A549 (cell line): Measurements from ENCODE around the gene BCAS1.

Experiments used
- CEBPB ChIP-seq, 2 experiments: fragments of >200 bp in 1 of 2; sonication (Bioruptor Twin) in 1 of 2; formaldehyde crosslinking in 1 of 2; IDR thresholded peaks; 2 replicates each; pipeline ENCODE4 v1.6.1; 2012 to 2016
- EHMT2 ChIP-seq: fragments of 200-600 bp; sonication (generic); IDR thresholded peaks from 2 replicates; pipeline ENCODE4 v1.6.1; 2016; ENCODE audit warnings: antibody characterized with exemption, low read depth, mild to moderate bottlenecking, moderate library complexity
- EP300 ChIP-seq, 2 experiments: fragments of >200 bp; sonication (Bioruptor Twin); formaldehyde crosslinking; IDR thresholded peaks; 2 replicates in 1 of 2; 3 replicates in 1 of 2; pipeline ENCODE4 v1.6.1; 2016 to 2017
- KDM1A ChIP-seq: fragments of 200-600 bp; sonication (generic); IDR thresholded peaks from 2 replicates; pipeline ENCODE4 v1.6.1; 2016; ENCODE audit warnings: low read depth, mild to moderate bottlenecking
- MAZ ChIP-seq: fragments of 150-350 bp; IDR thresholded peaks from 2 replicates; pipeline ENCODE4 v1.6.1; 2014; ENCODE audit warnings: antibody characterized with exemption, low read depth, low read length, borderline replicate concordance
- MYC ChIP-seq: IDR thresholded peaks from 2 replicates; pipeline ENCODE4 v1.6.1; 2012; ENCODE audit warnings: mild to moderate bottlenecking, inconsistent platforms, low read length, improper control_type of control experiment, borderline replicate concordance
- NR3C1 ChIP-seq: fragments of >200 bp; sonication (Bioruptor Twin); formaldehyde crosslinking; IDR thresholded peaks from 3 replicates; pipeline ENCODE4 v1.6.1; 2017
- RAD21 ChIP-seq, 2 experiments: fragments of >200 bp in 1 of 2; sonication (Bioruptor Twin) in 1 of 2; formaldehyde crosslinking in 1 of 2; IDR thresholded peaks in 1 of 2; conservative IDR thresholded peaks in 1 of 2; 2 replicates in 1 of 2; 3 replicates in 1 of 2; pipeline ENCODE4 v1.6.1; 2012 to 2018; ENCODE audit warnings: inconsistent platforms in 1 of 2
- REST ChIP-seq: fragments of 200-600 bp; sonication (generic); IDR thresholded peaks from 2 replicates; pipeline ENCODE4 v1.6.1; 2016; ENCODE audit warnings: antibody characterized with exemption, mild to moderate bottlenecking, moderate library complexity
- TF ChIP-seq, protein P1 (sequence below): fragments of >200 bp; sonication (Bioruptor Twin); formaldehyde crosslinking; IDR thresholded peaks from 3 replicates; pipeline ENCODE4 v1.6.1; 2016
- TF ChIP-seq, protein P2 (sequence below): fragments of >200 bp; sonication (Bioruptor Twin); formaldehyde crosslinking; IDR thresholded peaks from 3 replicates; pipeline ENCODE4 v1.5.1; 2016

DNA sequence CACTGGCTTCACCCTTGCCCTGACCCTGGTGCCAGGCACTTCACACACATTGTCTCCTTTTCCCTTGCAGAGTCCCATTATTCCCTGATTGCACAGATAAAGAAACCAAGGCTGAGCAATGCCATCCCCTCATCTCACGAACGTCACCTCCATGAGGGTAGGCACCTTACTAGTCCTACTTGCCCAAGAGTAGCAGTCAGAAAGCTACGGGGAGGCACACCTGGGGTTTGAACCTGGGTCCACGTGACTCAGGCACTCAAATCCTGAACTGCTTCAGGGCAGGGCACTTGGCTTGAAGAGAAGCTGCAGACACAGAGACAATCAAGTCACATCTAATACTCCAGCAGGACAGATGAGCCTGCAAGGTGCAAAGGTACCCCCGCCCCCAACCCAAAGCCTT is 1.9 kb downstream of the BCAS1 start:
- TF ChIP-seq MAZ (no peak), RAD21 (conservative IDR thresholded peaks at IDR 0.05 in 1 of 2, IDR thresholded peaks at IDR 0.05 in 1 of 2) (no peak), KDM1A (no peak), MYC (no peak), NR3C1 (no peak), CEBPB (IDR thresholded peaks at IDR 0.05) (no peak), EHMT2 (no peak), REST (no peak), EP300 (IDR thresholded peaks at IDR 0.05) (no peak)
- TF ChIP-seq, protein P1, sequence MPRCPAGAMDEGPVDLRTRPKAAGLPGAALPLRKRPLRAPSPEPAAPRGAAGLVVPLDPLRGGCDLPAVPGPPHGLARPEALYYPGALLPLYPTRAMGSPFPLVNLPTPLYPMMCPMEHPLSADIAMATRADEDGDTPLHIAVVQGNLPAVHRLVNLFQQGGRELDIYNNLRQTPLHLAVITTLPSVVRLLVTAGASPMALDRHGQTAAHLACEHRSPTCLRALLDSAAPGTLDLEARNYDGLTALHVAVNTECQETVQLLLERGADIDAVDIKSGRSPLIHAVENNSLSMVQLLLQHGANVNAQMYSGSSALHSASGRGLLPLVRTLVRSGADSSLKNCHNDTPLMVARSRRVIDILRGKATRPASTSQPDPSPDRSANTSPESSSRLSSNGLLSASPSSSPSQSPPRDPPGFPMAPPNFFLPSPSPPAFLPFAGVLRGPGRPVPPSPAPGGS: no peak
- TF ChIP-seq, protein P2, sequence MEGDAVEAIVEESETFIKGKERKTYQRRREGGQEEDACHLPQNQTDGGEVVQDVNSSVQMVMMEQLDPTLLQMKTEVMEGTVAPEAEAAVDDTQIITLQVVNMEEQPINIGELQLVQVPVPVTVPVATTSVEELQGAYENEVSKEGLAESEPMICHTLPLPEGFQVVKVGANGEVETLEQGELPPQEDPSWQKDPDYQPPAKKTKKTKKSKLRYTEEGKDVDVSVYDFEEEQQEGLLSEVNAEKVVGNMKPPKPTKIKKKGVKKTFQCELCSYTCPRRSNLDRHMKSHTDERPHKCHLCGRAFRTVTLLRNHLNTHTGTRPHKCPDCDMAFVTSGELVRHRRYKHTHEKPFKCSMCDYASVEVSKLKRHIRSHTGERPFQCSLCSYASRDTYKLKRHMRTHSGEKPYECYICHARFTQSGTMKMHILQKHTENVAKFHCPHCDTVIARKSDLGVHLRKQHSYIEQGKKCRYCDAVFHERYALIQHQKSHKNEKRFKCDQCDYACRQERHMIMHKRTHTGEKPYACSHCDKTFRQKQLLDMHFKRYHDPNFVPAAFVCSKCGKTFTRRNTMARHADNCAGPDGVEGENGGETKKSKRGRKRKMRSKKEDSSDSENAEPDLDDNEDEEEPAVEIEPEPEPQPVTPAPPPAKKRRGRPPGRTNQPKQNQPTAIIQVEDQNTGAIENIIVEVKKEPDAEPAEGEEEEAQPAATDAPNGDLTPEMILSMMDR: no peak
